AG09319 (cell line): ENCODE results near the gene NBAS.

ENCODE experiments used
- DNase-seq: peaks from one replicate; pipeline ENCODE4 v3.0.0-alpha.2; 2010; ENCODE audit warnings: low read depth; ENCODE audit errors: extremely low read depth
- TF ChIP-seq, protein P1 (sequence below): IDR thresholded peaks from 2 replicates; pipeline ENCODE4 v1.5.1; 2011; ENCODE audit warnings: low read depth, mild to moderate bottlenecking, inconsistent platforms, low read length, moderate library complexity

Gene NBAS

DNA sequence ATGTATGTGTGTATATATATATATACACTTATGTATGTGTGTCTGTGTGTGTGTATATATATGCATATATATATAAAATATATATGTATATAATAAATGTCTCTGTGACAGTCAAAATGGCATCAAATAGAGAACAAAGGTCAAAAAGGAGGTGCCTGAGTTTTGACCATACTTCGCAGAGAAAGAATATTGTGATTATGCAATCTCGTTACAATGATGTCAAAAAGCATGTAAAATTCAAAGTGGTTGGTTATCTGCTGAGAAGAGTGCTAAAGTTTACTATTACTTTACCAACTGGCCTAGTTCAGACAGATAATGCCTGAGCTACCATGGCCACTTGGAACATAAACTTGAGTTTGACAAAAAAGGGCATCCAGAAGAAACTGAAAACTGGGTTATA, 375.0 kb downstream of the NBAS start:
- DNase-seq = no peak
- TF ChIP-seq, protein P1, sequence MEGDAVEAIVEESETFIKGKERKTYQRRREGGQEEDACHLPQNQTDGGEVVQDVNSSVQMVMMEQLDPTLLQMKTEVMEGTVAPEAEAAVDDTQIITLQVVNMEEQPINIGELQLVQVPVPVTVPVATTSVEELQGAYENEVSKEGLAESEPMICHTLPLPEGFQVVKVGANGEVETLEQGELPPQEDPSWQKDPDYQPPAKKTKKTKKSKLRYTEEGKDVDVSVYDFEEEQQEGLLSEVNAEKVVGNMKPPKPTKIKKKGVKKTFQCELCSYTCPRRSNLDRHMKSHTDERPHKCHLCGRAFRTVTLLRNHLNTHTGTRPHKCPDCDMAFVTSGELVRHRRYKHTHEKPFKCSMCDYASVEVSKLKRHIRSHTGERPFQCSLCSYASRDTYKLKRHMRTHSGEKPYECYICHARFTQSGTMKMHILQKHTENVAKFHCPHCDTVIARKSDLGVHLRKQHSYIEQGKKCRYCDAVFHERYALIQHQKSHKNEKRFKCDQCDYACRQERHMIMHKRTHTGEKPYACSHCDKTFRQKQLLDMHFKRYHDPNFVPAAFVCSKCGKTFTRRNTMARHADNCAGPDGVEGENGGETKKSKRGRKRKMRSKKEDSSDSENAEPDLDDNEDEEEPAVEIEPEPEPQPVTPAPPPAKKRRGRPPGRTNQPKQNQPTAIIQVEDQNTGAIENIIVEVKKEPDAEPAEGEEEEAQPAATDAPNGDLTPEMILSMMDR = no peak

- TF ChIP-seq, protein P1 = no peak
- DNase-seq = no peak
Measured at GRCh38 chr2:15184491-15184890, 376.6 kb downstream of the NBAS start.

DNA sequence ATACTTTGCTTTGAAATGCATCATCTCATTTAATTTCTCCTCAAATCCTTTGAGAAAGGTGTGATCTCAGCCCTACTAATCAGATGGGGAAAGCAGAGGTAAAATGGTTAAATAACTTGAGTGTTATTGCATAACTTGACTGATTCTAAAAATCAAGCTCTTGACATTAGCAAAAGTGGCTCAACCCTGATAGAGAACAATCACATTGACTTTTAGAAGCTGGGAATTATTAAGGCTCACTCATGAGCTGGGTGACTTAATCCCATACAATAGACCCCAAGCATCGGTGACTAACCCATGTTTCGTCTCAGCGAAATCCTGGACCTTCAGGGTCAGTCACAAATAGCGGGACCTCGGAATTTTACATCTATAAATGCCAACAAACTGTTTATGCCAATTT, 378.9 kb downstream of the NBAS start:
- TF ChIP-seq, protein P1 = no peak
- no peak for DNase-seq

DNA sequence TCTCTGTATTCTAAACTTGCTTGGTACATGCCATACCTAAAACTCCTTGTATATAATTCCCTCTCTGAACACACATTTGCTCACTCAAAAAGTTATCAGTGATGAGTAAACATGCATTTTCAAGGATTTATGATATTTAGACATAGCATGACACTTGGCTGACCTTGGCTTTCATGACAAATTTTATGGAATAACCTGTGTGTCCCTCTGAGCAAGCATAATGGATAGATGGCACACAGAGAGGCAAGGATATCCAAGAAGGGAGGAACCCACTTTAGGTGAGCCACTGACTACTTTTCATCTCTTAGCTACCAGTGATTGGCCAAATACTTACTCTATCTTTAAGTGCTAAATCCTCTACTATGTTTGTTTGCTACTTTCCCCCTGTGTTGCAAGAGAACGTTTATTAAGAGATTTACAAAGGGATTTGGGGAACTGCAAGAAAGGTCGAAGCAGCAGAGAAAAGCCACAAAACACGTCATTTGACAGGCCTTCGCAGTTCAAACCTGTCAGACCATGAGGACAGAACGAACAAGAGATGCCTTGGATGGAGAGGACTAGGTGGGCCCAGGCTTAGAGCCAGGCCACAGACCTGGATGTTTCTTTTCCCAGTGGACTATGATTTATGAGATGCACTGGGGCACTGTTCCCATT, 379.9 kb downstream of the NBAS start:
- DNase-seq = no peak
- TF ChIP-seq, protein P1 = no peak

DNA sequence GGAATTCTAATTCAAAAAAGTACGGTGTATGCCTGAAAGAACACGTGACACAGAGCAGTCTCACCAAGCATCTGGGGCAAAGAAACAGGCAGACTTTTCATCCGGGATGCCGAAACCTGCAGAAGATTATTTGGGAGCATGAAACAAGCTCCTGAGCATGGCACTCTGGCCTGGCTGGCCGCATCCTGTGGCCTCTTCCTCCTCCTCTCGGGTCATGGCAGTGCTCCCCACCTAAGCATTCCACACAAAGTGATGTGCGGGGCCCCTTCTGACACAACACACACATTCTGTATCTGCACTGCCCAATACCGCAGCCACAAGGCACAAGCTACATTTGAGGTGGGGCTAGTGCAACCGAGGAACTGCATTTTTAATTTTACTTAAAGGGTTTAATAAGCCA, 380.8 kb downstream of the NBAS start:
- DNase-seq = no peak
- TF ChIP-seq, protein P1 = no peak

- no peak for DNase-seq
- TF ChIP-seq, protein P1 = no peak
Measured at GRCh38 chr2:15178946-15179345, 382.2 kb downstream of the NBAS start.

DNA sequence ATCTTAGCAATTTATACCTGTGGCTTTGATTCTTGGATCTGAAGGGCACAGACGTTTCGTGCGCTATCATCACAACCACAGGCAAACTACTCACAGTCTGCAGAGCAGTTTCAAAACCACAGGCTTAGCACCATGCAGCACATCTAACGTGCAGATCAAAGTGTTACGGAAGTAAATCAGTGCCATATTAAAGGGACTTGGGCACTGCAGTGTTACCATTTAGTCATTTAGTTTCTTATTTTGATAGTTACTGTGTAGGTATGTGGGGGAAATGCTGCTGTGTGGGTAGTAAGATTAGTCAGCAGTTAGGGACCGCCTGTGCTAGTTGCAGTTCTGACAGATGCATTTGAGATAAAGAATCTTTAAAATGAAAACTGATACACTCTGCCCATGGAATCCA, 384.0 kb downstream of the NBAS start:
- DNase-seq = no peak
- TF ChIP-seq, protein P1 = no peak
